ENCODE data around the gene KIAA1586. TPM values are rescaled to one million over a fixed set of nuclear protein-coding genes. Genes with fewer than 3 reads are reported as not detected.
"Not testable (repeated sequence)": the region's sequence is repeated elsewhere in the genome, so short reads cannot be mapped to it uniquely, and the experiment has no call there.

Gene KIAA1586
- total and polyA plus RNA-seq, 4 donors: 2.0 to 24.8 (median 6.3) TPM

DNA sequence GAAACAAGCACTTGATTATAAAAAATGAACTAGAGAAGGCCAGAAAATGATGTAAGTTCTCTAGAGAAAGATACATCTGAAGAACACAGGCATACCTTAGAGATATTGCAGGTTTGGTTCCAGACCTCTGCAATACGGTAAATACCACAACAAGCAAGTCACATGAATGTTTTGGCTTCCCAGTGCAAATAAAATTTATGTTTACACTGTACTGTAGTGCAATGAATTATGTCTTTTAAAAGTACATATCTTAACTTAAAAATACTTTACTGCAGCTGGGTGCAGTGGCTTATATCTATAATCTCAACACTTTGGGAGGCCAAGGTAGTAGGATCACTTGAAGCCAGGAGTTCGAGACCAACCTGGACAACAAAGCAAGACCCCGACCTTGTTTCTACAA lies 10.9 kb upstream of the KIAA1586 start:
- H3K27ac ChIP-seq (ENCODE audit: low read depth in 1 of 2, low read length in 1 of 2): no peak overlapping the region
- no peak for ATAC-seq (ENCODE audit: insufficient read depth, low FRiP score)
- H3K36me3 ChIP-seq (ENCODE audit: control insufficient read depth in 4 of 4, insufficient read depth in 4 of 4, low read length in 4 of 4): no peaks in the 10 kb centered on the region
- no peak for DNase-seq
- no peaks in the 10 kb centered on the region for H3K27me3 ChIP-seq (ENCODE audit: control insufficient read depth in 3 of 3, insufficient read depth in 3 of 3, low read length in 2 of 3)
- no peak overlapping the region for H3K4me3 ChIP-seq
- WGBS, 2 donors: 26 to 29% methylated on average over 3 of the region's 3 CpGs
- H3K9me3 ChIP-seq (ENCODE audit: control insufficient read depth in 4 of 4, insufficient read depth in 3 of 4, low read length in 3 of 4): no peaks in the 10 kb centered on the region
- H3K9ac ChIP-seq (ENCODE audit: insufficient read depth in 1 of 2, low read length in 2 of 2): no peak overlapping the region
- TF ChIP-seq CTCF (IDR thresholded peaks at IDR 0.05; ENCODE audit: control extremely low read depth, extremely low read depth): no peak
- H3K4me1 ChIP-seq (ENCODE audit: control insufficient read depth in 5 of 5, insufficient read depth in 5 of 5, low read length in 5 of 5): no peaks in the 10 kb centered on the region

DNA sequence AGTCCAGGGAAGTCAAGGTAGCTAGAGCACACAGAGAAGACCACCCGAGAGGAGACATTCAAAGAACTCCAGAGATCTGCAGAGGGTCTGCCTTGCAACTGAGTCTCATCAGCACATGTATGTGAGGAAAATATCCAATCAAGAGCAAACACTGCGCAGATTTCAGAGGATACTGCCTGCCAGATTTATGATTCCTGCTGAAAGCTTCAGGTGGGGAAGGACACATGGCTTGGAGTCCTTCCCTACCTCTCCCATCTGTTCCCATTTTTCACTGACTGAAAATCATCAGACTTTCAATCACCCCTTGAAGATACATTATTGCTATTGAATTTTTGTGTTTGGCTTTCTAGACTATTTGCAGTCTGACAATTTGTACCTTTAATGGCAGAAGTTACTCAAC lies 7.6 kb upstream of the KIAA1586 start:
- no peak for ATAC-seq (ENCODE audit: insufficient read depth, low FRiP score)

DNA sequence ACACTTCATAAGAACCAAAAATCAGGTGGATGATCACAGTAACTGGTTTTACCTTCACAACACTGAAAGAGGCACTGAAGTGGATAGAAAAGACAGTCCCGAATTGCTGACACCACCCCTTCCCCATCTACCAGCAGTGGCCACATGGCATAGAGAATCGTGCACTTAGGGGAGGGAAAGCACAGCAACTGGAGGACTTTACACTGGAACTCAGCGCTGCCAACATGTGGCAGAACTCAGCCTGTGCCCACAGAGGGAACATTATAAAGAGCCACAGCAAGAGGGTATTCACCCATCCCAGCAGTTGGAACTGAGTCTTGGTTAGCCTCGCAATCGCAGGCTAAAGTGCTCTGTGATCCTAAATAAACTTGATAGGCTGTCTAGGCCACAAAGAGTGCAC lies 6.5 kb upstream of the KIAA1586 start:
- WGBS, 2 donors: 78 to 81% methylated on average over 5 of the region's 5 CpGs
- H3K4me3 ChIP-seq: no peak overlapping the region
- H3K27me3 ChIP-seq (ENCODE audit: control insufficient read depth in 3 of 3, insufficient read depth in 3 of 3, low read length in 2 of 3): no peaks in the 10 kb centered on the region
- TF ChIP-seq CTCF (IDR thresholded peaks at IDR 0.05; ENCODE audit: control extremely low read depth, extremely low read depth): no peak
- ATAC-seq (ENCODE audit: insufficient read depth, low FRiP score): no peak
- H3K9ac ChIP-seq (ENCODE audit: insufficient read depth in 1 of 2, low read length in 2 of 2): no peak overlapping the region
- no peak overlapping the region for H3K27ac ChIP-seq (ENCODE audit: low read depth in 1 of 2, low read length in 1 of 2)
- no peak for DNase-seq
- no peaks in the 10 kb centered on the region for H3K4me1 ChIP-seq (ENCODE audit: control insufficient read depth in 5 of 5, insufficient read depth in 5 of 5, low read length in 5 of 5)
- H3K36me3 ChIP-seq (ENCODE audit: control insufficient read depth in 4 of 4, insufficient read depth in 4 of 4, low read length in 4 of 4): no peaks in the 10 kb centered on the region
- H3K9me3 ChIP-seq (ENCODE audit: control insufficient read depth in 4 of 4, insufficient read depth in 3 of 4, low read length in 3 of 4): no peaks in the 10 kb centered on the region

More for the DNA sequence above, 7.6 kb upstream of the KIAA1586 start:
- Histone ChIP-seq H3K9ac (ENCODE audit: insufficient read depth in 1 of 2, low read length in 2 of 2) (no peak overlapping the region), H3K27me3 (ENCODE audit: control insufficient read depth in 3 of 3, insufficient read depth in 3 of 3, low read length in 2 of 3) (no peaks in the 10 kb centered on the region), H3K36me3 (ENCODE audit: control insufficient read depth in 4 of 4, insufficient read depth in 4 of 4, low read length in 4 of 4) (no peaks in the 10 kb centered on the region), H3K27ac (ENCODE audit: low read depth in 1 of 2, low read length in 1 of 2) (no peak overlapping the region), H3K9me3 (ENCODE audit: control insufficient read depth in 4 of 4, insufficient read depth in 3 of 4, low read length in 3 of 4) (no peaks in the 10 kb centered on the region), H3K4me3 (no peak overlapping the region), H3K4me1 (ENCODE audit: control insufficient read depth in 5 of 5, insufficient read depth in 5 of 5, low read length in 5 of 5) (no peaks in the 10 kb centered on the region)
- WGBS, 2 donors: 91% methylated on average over 2 of the region's 2 CpGs
- DNase-seq: no peak
- TF ChIP-seq CTCF (IDR thresholded peaks at IDR 0.05; ENCODE audit: control extremely low read depth, extremely low read depth): no peak

GRCh38 chr6:57044061-57044460 lies 2.4 kb upstream of the KIAA1586 start:
- WGBS, 2 donors: 87 to 93% methylated on average over 1 of the region's 1 CpG
- H3K9ac ChIP-seq (ENCODE audit: insufficient read depth in 1 of 2, low read length in 2 of 2); H3K9me3 ChIP-seq (ENCODE audit: control insufficient read depth in 4 of 4, insufficient read depth in 3 of 4, low read length in 3 of 4); DNase-seq; H3K27ac ChIP-seq (ENCODE audit: low read depth in 1 of 2, low read length in 1 of 2); ATAC-seq (ENCODE audit: insufficient read depth, low FRiP score); H3K4me1 ChIP-seq (ENCODE audit: control insufficient read depth in 5 of 5, insufficient read depth in 5 of 5, low read length in 5 of 5); H3K36me3 ChIP-seq (ENCODE audit: control insufficient read depth in 4 of 4, insufficient read depth in 4 of 4, low read length in 4 of 4); H3K27me3 ChIP-seq (ENCODE audit: control insufficient read depth in 3 of 3, insufficient read depth in 3 of 3, low read length in 2 of 3); H3K4me3 ChIP-seq: not testable (repeated sequence)

Data from lung (tissue), 12 donors.